Stimulated activated CD4-positive, alpha-beta T cell treated with anti-CD3 and anti-CD28 coated beads, Interleukin-1b, Interleukin-23, amount 100 ng/mL, for 1 hour (primary cell): ENCODE measurements around the gene HFE.
"Not testable (repeated sequence)": the region's sequence is repeated elsewhere in the genome, so short reads cannot be mapped to it uniquely, and the experiment has no call there.

ENCODE experiments used
- DNase-seq, 2 donors: peaks; one replicate each; pipeline ENCODE4 v3.0.0-alpha.2; 2020; ENCODE audit warnings: low read depth in 2 of 2

Gene HFE, protein sequence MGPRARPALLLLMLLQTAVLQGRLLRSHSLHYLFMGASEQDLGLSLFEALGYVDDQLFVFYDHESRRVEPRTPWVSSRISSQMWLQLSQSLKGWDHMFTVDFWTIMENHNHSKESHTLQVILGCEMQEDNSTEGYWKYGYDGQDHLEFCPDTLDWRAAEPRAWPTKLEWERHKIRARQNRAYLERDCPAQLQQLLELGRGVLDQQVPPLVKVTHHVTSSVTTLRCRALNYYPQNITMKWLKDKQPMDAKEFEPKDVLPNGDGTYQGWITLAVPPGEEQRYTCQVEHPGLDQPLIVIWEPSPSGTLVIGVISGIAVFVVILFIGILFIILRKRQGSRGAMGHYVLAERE

DNA sequence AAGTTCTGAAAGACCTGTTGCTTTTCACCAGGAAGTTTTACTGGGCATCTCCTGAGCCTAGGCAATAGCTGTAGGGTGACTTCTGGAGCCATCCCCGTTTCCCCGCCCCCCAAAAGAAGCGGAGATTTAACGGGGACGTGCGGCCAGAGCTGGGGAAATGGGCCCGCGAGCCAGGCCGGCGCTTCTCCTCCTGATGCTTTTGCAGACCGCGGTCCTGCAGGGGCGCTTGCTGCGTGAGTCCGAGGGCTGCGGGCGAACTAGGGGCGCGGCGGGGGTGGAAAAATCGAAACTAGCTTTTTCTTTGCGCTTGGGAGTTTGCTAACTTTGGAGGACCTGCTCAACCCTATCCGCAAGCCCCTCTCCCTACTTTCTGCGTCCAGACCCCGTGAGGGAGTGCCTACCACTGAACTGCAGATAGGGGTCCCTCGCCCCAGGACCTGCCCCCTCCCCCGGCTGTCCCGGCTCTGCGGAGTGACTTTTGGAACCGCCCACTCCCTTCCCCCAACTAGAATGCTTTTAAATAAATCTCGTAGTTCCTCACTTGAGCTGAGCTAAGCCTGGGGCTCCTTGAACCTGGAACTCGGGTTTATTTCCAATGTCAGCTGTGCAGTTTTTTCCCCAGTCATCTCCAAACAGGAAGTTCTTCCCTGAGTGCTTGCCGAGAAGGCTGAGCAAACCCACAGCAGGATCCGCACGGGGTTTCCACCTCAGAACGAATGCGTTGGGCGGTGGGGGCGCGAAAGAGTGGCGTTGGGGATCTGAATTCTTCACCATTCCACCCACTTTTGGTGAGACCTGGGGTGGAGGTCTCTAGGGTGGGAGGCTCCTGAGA lies at the start of gene HFE:
TSS of gene HFE (plus strand) at position 146 of the 832 bp plus-strand sequence. CDS start at position 158, 12 bp downstream.
- no peak for DNase-seq

DNA sequence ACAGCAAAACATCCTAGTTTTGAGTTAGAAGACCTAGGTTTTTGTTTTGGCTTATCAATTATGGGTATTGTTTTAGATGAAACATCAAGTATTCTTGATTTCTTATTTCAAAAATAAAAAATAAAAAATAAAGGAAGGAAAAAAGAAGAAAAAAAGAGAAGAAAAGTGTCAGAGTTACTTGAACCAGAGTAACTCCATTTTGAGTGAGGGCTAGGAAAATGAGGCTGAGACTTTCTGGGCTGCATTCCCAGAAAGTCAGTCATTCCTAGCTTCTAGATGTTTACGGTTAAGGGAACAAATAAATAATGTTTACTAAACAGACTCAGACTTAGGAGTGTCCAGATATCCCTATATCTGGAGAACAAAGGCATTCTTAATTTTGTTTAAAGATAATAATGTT lies 45.3 kb upstream of the HFE start:
- no peak for DNase-seq

DNA sequence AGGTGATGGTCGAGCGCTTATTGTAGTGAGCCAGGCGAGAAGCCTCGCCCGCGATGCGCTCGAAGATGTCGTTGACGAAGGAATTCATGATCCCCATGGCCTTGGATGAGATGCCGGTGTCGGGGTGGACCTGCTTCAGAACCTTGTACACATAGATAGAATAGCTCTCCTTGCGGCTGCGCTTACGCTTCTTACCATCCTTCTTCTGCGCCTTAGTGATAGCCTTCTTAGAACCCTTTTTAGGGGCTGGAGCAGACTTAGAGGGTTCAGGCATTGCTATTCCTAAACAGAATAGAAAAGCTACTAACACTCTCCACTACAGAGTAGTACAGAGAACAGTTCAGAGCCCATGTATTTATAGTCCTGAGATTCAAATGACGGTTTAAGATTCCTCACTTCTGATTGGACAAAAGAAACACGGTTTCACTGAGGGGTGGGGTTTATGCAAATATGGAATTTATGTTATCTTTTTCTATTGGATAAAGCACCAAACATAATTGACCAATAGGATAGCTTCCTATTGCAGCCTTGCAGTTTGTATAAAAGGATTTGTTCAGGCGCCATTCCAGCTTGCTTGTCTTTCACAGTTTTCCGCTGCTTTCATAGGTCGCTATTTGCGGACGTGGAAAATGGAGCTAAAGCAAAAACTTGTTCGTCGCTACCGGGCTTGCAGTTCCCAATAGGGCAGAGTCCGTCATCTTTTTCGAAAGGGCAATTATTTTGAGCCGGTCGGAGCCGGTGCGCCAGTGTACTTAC lies 43.7 kb upstream of the HFE start:
- DNase-seq: peak in 1 of 2 donors; percentile 45

DNA sequence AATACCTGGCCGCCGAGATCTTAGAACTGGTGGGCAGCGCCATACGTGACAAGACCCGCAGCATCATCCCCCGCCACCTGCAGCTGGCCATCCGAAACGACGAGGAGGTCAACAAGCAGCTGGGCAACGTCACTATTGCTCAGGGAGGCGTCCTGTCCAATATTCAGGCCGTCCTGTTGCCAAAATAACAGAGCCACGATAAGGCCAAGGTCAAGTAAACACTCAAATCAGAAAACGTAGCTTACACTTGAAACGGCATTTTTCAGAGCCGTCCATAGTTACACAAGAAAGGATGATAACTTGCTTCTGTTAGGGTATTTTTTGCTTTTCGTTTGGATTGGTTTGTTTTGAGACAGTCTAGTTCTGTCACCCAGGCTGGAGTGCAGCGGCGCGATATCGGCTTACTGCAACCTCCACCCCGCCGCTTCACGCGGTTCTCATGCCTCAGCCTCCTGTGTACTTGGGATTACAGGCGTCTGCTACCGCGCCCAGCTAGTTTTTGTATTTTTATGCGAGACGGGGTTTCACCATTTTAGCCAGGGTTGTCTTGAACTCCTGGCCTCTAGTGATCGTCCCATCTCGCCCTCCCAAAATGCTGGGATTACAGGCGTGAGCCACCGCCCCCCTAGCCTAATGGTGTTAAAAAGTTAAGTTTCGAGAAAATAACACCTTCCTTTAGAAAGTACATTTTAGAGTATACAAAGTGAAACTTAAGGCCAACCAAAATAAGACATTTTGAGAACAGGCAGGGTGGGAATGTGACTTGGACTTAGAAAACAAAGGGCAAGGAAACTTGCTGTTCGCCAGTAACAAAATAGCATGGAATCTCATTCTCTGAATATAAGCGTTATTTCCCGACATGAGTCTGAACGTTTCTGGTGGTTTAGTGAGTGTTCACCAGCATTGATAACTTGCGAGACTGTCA lies 42.8 kb upstream of the HFE start:
- no peak for DNase-seq

DNA sequence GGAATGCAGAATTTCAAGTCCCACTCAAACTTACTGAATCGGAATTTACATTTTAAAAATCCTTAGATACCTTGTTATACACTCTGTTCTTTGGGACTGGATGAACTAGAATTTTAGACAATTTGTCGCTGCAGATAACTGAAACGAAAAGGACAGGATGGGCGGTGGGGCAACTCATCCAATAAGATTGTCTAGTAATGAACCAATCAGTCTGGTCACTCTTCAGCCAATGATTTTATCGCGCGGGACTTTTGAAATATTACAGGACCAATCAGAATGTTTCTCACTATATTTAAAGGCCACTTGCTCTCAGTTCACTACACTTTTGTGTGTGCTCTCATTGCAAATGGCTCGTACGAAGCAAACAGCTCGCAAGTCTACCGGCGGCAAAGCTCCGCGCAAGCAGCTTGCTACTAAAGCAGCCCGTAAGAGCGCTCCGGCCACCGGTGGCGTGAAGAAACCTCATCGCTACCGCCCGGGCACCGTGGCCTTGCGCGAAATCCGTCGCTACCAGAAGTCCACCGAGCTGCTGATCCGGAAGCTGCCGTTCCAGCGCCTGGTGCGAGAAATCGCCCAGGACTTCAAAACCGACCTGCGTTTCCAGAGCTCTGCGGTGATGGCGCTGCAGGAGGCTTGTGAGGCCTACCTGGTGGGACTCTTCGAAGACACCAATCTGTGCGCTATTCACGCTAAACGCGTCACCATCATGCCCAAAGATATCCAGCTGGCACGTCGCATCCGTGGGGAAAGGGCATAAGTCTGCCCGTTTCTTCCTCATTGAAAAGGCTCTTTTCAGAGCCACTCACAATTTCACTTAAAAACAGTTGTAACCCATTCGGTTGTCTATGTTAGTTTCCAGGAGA lies 41.9 kb upstream of the HFE start:
- peak in 1 of 2 donors; percentile 37 for DNase-seq

DNA sequence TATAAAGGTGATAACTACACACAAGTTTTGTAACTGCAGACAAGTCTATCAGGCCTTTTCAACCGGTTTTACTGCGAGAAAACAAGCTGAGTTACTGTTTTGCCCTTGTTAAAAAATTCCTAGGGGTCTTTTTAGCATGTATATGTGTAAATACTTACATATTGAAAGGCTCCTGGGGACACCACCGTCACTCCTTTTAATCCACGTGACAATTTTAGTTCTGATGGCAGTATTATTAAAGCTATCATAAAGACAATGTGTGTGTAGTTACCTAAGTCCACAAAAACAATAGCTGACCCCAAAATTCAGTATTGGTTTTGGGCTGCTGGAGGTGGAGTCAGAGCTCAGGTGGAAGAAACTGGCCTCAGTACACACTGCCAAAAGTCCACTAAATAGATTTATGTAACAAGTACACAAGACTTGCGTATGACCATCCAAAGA lies 41.3 kb upstream of the HFE start:
- no peak for DNase-seq

DNA sequence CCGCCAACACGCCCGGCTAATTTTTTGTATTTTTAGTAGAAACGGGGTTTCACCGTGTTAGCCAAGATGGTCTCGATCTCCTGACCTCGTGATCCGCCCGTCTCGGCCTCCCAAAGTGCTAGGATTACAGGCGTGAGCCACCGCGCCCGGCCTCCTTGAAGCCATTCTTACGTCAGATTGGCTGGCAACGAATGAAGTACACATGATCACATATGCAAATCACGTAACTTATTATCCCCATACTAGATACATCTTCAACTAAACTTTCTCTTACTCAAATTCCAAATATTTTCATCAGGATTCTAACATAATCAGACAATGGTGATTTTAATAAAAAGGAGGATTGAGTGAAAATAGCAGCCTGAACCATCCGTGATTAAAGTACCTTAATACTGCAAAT lies 39.9 kb upstream of the HFE start:
- DNase-seq: not testable (repeated sequence)

DNA sequence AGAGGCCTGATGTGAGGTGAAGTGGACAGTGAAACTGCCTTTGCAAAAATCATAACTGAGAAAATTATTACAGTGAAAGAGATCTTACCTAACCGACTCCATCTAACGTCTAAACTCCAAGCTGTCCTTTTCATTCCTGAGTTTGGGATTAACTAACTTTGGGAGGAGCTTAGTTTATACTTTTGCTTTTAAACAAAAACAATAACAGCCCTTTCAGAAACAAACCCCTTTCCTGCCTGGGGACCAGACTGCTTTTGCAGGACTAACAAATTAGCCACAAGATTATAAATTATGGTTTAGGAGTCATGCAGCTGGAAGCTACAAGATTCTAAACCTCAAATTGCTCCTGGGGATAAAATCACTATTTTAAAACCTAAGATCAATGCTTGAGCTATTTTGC lies 38.6 kb upstream of the HFE start:
- no peak for DNase-seq

DNA sequence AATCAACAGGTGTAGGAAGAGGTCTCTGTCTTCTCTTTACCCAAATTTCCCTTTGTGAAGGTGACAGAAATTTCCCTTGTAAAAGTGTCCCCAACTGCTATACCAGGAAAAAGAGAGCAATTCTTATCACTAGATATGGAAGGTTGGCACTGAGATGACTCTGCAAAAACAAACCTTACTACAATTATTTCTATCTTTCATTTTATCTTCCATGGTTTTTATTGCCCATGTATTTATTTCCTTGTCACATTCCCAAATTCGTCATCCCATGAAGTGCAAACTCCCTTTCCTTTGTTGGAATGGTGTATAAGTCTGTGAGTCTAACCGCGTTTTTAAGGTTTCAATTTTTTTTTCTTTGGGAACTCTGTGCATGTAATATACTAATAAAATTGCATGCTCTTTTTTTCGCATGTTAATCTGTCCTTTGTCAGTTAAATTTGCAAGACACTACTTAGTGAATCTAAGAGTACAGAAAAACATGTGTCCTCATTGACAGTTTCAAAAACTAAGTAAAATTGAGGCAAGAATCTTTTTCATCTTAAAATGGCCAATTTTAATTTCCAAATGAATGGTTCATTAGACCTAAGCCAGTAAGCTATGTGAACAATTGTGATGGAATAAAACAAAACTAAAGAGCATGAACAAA lies 35.4 kb upstream of the HFE start:
- DNase-seq: no peak

DNA sequence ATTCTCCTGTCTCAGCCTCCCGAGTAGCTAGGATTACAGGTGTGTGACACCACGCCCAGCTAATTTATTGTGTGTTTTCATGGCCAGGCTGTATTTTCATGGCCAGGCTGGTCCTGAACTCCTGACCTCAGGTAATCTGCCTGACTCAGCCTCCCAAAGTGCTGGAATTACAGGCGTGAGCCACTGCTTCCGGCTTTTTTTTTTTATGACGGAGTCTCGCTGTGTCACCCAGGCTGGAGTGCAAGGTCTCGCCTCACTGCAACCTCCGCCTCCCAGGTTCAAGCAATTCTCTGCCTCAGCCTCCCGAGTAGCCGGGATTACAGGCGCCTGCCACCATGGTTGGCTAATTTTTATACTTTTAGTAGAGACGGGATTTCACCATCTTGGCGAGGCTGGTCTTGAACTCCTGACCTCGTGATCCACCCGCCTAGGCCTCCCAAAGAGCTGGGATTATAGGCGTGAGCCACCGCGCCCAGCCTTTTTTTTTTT lies 34.4 kb upstream of the HFE start:
- not testable (repeated sequence) for DNase-seq

DNA sequence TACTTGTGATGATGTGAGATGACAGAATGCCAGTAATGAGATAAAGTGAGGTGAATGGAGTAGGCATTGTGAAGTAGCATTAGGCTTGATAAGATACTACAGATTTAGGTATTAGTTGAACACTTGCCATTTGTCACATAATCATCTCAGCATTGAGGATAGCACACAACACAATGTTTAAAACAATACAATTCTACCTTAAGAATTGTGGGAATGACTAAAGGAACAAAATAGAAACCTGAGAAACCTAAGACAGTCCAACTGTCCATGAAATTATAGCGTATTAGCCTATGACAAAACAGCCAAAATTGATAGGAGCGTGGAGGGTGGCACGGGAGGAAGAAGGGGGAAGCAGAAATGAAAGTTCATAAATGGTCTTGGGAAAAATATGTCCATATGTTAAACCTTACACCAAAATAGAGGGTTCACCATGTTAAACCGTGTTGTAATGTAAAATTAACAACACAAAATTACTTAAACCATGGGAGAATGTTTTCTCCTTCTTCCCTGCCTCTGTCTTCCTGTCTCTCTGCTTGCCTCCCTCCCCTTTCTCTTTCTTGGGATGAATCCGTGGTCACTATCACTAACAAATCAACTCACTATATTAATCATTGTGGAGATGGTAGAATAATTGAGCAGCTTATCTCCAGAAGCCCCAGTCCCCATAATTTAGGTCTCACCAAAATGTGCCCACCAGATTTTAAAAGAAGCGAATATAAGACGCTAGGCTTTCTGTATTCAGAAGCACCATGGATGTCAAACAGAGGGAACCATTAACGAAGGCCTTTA lies 33.0 kb upstream of the HFE start:
- DNase-seq: no peak

DNA sequence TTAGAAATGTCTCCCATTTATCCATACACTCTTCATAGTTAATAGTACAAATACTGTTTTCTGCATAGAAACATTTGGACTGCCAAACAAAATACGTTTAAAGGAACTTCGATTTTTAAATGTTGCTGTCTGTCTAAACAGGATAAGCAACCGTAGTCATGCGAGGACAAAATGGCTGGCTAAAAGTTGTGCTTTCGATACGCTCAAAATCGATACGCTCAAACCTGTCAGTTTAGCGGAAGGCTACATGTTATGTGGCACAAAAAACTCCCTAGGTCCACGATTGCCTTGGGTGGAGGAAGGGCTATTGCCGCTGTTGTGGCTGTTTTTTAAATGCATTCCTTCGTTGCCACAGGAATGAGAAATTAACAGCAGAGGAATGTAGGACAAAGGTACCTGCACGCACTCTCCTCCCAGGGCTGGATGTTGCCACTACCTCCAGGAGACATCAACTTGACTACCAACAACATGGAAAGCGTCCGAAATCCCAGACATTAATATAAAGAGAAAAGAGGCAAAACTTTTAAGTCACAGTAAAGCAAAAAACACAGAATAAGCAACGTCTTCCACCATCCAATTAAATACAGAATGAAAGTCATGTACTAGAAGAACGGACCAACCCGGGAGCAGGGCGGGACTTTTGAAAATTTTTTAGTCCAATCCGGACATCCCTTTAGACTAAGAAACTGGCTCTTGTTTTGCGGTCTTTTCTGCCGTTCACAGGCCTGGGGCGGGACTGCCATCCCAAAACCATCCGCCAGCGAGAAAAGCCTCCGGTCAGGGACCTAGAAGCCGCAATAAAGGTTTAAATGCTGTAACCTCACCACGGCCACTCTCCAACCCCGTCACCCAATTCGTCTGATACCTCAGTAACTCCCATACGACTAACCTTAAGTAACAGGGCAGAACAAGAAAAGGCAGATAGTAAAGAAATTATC lies 32.2 kb upstream of the HFE start:
- DNase-seq: peak; percentile 37 to 43

DNA sequence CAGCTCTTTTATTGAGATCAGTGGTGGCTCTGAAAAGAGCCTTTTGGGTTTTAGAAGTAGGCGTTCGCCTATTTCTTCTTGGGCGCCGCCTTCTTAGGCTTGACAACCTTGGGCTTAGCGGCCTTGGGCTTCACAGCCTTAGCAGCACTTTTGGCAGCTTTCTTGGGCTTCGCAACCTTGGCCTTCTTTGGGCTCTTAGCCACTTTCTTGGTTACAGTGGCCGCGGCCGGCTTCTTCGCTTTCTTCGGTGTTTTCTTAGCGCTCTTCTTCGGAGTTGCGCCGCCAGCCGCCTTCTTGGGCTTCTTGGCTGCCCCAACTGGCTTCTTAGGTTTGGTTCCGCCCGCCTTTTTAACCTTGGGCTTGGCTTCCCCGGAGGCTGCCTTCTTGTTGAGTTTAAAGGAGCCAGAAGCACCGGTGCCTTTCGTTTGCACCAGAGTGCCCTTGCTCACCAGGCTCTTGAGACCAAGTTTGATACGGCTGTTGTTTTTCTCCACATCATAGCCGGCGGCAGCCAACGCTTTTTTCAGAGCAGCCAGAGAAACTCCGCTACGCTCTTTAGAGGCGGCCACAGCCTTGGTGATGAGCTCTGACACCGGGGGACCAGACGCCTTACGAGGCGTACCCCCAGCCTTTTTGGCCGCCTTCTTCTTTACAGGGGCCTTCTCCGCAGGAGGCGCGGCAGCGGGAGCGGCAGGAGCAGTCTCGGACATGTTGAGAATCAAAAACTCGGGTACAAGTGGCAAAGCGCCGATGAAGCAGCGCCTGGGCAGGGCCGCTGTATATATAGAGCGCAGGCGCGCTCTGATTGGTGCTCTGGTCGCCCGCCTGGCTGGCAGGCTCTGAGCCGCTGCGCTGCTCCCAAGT lies 31.3 kb upstream of the HFE start:
- peak; percentile 47 to 55 for DNase-seq

DNA sequence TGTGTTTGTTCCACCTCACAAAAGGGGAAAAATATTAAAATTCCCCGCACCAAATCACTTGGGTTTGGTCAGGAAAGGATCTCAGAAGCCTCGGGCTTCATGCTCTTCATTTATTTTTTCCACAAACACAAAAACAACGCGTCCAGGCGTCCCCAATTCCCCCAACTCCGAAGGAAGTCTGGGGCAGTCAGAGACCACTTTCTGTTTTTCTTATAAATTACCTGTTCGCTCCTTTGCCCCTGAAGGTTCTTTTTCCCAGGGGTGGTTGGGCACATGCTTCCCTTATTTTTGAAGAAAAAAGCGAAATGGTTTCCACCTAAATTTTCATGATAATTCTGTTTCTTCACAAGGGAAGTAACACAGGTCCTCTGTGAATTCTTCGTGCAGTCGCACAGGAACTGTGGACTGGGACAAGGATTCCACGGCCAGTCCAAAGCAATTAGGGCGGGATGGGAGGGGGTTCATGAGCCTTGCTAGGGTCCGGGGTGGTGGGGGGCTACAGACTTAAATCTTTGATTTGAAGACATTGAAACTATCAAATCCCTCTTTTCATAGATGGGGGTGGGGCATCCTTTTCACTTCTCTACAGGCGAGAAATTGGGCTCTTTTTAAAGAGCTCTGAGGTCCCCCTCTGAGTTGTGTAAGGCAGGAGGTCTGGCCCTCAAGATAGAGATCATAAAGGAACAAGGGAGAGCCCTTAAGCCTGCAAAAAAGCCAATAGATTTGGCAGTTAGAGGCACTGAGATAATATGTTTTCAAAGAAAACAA lies 30.5 kb upstream of the HFE start:
- DNase-seq: no peak

DNA sequence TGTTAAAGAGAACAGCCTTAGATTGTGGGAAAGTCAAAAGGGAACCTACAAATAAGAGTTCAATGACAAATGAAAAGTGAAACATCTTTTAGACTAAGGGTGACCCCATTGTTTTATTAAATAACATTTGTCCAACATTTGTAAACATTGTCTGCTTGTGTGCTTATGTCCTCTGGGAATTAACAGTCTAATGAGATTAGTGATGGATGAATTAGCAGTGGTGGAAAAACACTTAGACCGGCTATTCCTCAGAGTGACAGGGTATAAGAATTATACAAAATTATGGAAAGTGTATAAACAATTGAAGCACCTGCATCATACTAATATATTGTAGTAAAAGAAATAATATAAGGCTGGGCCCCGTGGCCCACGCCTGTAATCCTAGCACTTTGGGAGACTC lies 29.3 kb upstream of the HFE start:
- no peak for DNase-seq
